Colonic mucosa (tissue), 4 donors: ENCODE measurements around the gene SETDB2. TPM values are rescaled to one million over a fixed set of nuclear protein-coding genes. Genes with fewer than 3 reads are reported as not detected.

ENCODE experiments used
- DNase-seq: peaks from one replicate; pipeline ENCODE4 v3.0.0-alpha.2; 2020
- H3K27ac ChIP-seq: fragments of 200-600 bp; one replicate; pipeline ENCODE4 v1.8.0; 2021
- H3K27me3 ChIP-seq: fragments of 200-600 bp; one replicate; pipeline ENCODE4 v1.8.0; 2021
- H3K36me3 ChIP-seq: fragments of 200-600 bp; one replicate; pipeline ENCODE4 v1.8.0; 2021
- H3K4me1 ChIP-seq: fragments of 200-600 bp; one replicate; pipeline ENCODE4 v1.8.0; 2021; ENCODE audit warnings: mild to moderate bottlenecking
- H3K4me3 ChIP-seq: fragments of 200-600 bp; one replicate; pipeline ENCODE4 v1.8.0; 2021
- H3K9ac ChIP-seq, 2 donors: one replicate each; pipeline ENCODE4 v1.7.0; 2013; ENCODE audit warnings: control low read depth in 2 of 2, low read depth in 2 of 2, low read length in 2 of 2
- H3K9me3 ChIP-seq: fragments of 200-600 bp; one replicate; pipeline ENCODE4 v1.8.0; 2021
- intact Hi-C: fragments of 100-400 bp; cut with DNase I; formaldehyde crosslinking; loops from one replicate; pipeline ENCODE4 v1.14.1; 2022
- total RNA-seq, 2 donors: library from RNA; stranded (reverse); fragmentation: NEBNext Ultra II Directional in 1 of 2; extraction: Animal tissue kit (Norgen Biotek cat#: 25700) in 1 of 2; gene quantifications; one replicate each; pipeline ENCODE4 v1.2.1, GENCODE V29; 2021
- TF ChIP-seq, protein P1 (sequence below): fragments of 200-600 bp; IDR thresholded peaks from one replicate; pipeline ENCODE4 v1.8.0; 2022; ENCODE audit warnings: antibody characterized with exemption, mild to moderate bottlenecking
- donor health status: healthy.
- donor health status: DM: no; HTN: no; CAD: no.
- donor health status: DM: no; HTN: no; CAD: no.

SETDB2 gene
- total RNA-seq, 2 donors from 2014 or later: 7.7 to 9.5 TPM

DNA sequence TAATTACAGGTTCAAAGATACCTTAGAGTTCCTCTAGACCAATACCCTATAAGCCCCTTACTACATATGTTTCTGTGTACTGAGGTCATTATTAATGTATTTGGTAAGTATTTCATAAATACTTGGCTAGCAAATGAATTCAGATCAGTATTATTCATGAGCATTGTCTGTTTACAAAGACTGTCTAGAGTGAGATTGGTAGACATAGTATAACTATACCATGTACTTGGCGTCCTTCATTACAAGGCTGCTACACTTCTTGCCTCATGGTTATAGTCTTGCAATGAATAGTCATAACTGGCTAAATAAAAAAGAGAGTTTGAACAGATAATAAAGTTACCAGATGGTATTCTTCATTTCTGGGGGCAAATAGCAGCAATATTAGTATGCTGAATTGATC is 12.1 kb downstream of the SETDB2 start:
- no peaks in the 10 kb centered on the region for H3K4me1 ChIP-seq
- no peaks in the 10 kb centered on the region for H3K36me3 ChIP-seq
- intact Hi-C loops: no loop called here
- H3K4me3 ChIP-seq: no peak overlapping the region
- no peaks in the 10 kb centered on the region for H3K27me3 ChIP-seq
- H3K9ac ChIP-seq: no peak overlapping the region
- H3K27ac ChIP-seq: no peak overlapping the region
- no peaks in the 10 kb centered on the region for H3K9me3 ChIP-seq
- DNase-seq: no peak
- TF ChIP-seq, protein P1, sequence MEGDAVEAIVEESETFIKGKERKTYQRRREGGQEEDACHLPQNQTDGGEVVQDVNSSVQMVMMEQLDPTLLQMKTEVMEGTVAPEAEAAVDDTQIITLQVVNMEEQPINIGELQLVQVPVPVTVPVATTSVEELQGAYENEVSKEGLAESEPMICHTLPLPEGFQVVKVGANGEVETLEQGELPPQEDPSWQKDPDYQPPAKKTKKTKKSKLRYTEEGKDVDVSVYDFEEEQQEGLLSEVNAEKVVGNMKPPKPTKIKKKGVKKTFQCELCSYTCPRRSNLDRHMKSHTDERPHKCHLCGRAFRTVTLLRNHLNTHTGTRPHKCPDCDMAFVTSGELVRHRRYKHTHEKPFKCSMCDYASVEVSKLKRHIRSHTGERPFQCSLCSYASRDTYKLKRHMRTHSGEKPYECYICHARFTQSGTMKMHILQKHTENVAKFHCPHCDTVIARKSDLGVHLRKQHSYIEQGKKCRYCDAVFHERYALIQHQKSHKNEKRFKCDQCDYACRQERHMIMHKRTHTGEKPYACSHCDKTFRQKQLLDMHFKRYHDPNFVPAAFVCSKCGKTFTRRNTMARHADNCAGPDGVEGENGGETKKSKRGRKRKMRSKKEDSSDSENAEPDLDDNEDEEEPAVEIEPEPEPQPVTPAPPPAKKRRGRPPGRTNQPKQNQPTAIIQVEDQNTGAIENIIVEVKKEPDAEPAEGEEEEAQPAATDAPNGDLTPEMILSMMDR: no peak

DNA sequence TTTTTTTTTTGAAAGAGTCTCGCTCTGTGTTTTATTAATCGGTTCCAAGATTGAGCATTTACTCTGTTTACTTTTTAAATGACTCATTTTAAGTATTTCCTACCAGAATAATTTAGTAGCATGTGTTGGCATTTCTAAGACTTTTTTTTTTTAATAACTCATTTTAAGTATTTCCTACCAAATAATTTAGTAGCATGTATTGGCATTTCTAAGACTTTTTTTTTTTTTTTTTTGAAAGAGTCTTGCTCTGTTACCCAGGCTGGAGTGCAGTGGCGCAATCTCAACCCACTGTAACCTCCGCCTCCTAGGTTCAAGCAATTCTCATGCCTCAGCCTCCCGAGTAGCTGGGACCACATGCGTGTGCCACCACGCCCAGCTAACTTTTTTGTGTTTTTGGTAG is 13.1 kb downstream of the SETDB2 start:
- H3K4me3 ChIP-seq: no peak overlapping the region
- DNase-seq: no peak
- H3K9me3 ChIP-seq: no peaks in the 10 kb centered on the region
- TF ChIP-seq, protein P1: no peak
- H3K9ac ChIP-seq: no peak overlapping the region
- intact Hi-C loops: no loop called here
- no peaks in the 10 kb centered on the region for H3K4me1 ChIP-seq
- H3K27ac ChIP-seq: no peak overlapping the region
- H3K27me3 ChIP-seq: no peaks in the 10 kb centered on the region
- H3K36me3 ChIP-seq: no peaks in the 10 kb centered on the region

DNA sequence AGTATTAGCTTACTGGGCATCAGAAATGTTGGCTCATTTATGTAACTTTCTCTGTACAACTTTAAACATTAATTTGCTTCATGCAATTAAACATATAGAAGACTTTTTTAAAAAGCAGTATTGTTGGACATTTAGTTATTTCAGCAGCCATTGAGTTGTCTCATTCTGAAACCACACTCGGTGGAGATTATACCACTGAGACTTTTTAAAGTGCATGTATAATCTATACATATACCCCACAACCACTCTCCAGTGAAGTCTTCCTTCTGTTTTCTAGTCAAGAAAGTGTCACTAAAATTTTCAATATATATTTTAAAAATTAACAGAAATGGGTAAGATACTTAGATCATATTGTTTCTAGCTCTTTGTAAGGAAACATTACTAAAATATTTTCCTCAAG is 15.5 kb downstream of the SETDB2 start:
- TF ChIP-seq, protein P1: no peak
- H3K27ac ChIP-seq: no peak overlapping the region
- DNase-seq: no peak
- no peak overlapping the region for H3K4me3 ChIP-seq
- H3K9ac ChIP-seq: no peak overlapping the region
- no peaks in the 10 kb centered on the region for H3K36me3 ChIP-seq
- H3K4me1 ChIP-seq: no peaks in the 10 kb centered on the region
- no peaks in the 10 kb centered on the region for H3K9me3 ChIP-seq
- intact Hi-C loops: no loop called here
- H3K27me3 ChIP-seq: no peaks in the 10 kb centered on the region

DNA sequence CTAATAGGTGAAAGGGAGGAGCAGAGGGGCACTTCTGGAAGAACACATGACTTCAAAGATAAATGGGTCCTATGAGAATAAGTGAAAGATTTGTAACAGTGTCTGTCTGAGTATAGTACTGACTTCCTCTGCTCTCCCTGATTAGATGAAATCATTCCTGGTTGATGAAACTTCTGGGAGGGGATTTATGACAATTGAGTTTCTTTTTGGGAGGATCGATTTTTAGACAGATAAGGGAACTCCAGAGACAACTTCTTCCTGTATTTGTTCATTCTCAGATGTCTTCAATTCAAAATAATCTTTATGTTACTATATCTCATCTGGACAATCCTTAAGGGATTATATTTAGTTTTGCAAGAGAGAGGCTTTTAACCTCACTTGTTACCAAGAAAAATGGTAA is 20.0 kb downstream of the SETDB2 start:
- Histone ChIP-seq H3K36me3 (no peaks in the 10 kb centered on the region), H3K27ac (no peak overlapping the region)
- TF ChIP-seq, protein P1: no peak

DNA sequence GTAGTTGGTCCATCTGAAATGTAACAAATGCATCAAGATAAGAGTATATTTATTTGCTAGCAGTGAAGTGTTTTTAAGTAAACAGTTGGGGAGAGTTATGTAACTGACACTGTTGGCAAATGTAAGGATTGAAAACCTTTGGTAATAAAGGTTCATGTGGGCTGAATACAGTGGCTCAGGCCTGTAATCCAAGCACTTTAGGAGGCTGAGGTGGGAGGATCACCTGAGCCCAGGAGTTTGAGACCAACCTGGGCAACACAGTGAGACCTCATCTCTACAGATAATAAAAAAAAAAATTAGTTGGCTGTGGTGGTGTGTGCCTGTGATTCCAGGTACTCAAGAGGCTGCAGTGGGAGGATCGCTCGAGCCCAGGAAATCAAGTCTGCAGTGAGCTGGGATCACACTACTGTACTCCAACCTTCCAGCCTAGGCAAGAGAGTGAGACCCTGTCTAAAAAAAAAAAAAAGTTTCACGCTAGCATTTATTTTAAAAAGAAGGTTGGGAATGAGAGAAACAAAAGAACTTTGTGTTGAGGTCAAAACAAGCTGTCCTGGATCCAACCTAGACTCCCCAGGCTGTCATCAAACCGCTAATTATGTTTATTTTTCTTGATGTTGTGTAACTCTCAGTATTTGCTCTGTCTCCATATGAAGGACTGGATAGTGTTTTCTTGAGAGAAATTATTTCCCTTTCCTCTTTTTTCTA is 20.7 kb downstream of the SETDB2 start:
- Histone ChIP-seq H3K4me3 (no peak overlapping the region), H3K9me3 (no peaks in the 10 kb centered on the region), H3K27me3 (no peaks in the 10 kb centered on the region), H3K4me1 (no peaks in the 10 kb centered on the region), H3K9ac (no peak overlapping the region), H3K36me3 (no peaks in the 10 kb centered on the region), H3K27ac (no peak overlapping the region)
- DNase-seq: no peak
- TF ChIP-seq, protein P1: no peak
- intact Hi-C loops: no loop called here

More for the DNA sequence above, 20.0 kb downstream of the SETDB2 start:
- Histone ChIP-seq H3K27me3 (no peaks in the 10 kb centered on the region), H3K4me3 (no peak overlapping the region), H3K4me1 (no peaks in the 10 kb centered on the region), H3K9ac (no peak overlapping the region), H3K9me3 (no peaks in the 10 kb centered on the region)
- intact Hi-C loops: no loop called here
- DNase-seq: no peak
